Measurements from ENCODE around the gene KIAA0586.

- TF ChIP-seq, protein P1, sequence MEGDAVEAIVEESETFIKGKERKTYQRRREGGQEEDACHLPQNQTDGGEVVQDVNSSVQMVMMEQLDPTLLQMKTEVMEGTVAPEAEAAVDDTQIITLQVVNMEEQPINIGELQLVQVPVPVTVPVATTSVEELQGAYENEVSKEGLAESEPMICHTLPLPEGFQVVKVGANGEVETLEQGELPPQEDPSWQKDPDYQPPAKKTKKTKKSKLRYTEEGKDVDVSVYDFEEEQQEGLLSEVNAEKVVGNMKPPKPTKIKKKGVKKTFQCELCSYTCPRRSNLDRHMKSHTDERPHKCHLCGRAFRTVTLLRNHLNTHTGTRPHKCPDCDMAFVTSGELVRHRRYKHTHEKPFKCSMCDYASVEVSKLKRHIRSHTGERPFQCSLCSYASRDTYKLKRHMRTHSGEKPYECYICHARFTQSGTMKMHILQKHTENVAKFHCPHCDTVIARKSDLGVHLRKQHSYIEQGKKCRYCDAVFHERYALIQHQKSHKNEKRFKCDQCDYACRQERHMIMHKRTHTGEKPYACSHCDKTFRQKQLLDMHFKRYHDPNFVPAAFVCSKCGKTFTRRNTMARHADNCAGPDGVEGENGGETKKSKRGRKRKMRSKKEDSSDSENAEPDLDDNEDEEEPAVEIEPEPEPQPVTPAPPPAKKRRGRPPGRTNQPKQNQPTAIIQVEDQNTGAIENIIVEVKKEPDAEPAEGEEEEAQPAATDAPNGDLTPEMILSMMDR (IDR thresholded peaks at IDR 0.05 in 4 of 5, conservative IDR thresholded peaks at IDR 0.05 in 1 of 5): no peak
- TF ChIP-seq POLR2A (IDR thresholded peaks at IDR 0.05): no peak
Observed at GRCh38 chr14:58568322-58568721, 140.8 kb downstream of the KIAA0586 start.
